ENCODE results near the gene SERPINH1.
"Not testable (repeated sequence)": the region's sequence is repeated elsewhere in the genome, so short reads cannot be mapped to it uniquely, and the experiment has no call there.

Gene SERPINH1

DNA sequence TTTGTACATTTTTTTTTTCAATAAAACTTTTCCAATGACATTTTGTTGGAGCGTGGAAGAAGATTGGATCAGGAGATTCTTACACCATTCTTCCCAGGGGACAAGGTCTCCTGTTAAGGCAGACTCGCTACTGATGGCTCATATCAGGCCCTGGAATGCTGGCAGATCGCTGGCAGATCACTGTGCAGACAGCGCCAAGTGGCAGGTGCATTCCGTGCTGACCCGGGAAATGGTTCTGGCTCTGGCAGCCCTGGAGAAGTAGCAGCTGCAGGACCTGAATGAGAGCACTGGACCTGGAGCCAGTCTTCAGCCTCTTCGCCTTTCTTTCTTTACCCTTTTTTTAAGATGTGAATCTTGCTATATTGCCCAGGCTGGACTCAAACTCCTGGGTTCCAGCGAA, 10.7 kb downstream of the SERPINH1 start:
- no peak for DNase-seq (ENCODE audit: low read depth in 2 of 2, low spot score in 1 of 2)

DNA sequence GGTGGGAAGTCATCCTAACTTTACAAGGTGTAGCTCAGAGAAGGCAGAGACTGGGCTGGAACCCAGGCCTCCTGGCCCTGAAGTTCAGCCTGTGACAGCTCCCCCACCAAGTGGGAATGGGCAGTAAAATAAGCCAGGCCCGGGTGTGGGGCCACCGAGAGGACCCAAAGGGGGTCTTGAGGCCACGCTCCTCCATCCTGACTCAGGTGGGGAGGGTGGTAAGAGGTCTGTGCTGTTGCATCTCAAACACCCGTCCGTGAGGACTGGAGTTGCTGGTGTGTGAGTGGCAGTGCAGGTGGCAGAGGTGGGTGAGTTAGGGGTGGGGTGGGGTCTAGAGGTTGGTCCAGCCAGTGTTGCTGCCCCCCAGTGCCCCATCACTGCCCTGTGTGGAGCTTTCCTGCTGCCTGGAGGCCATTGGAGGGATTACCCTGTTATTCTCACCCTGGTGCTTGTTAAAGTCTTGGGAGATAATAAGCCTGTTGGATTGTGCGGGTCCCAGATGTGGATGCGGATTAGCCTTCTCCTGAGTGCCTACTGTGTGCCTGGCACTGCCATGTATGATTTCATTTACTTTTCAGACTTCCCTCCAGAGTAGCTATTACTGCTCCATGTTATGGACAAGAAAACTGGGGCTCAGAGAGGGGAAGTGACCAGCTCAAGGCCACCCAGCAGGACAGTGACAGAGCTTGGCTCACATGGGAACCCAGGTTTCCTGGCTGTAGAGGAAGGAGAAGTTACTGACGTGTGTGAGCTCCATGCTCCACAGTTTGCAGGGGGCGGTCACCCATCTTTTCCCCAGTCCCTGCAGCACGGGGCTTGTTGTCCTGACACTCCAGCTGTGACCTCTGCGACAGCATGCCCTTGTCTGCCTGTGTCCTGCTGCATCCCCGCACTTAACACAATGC, 12.9 kb downstream of the SERPINH1 start:
- no peak for DNase-seq (ENCODE audit: low read depth in 2 of 2, low spot score in 1 of 2)

DNA sequence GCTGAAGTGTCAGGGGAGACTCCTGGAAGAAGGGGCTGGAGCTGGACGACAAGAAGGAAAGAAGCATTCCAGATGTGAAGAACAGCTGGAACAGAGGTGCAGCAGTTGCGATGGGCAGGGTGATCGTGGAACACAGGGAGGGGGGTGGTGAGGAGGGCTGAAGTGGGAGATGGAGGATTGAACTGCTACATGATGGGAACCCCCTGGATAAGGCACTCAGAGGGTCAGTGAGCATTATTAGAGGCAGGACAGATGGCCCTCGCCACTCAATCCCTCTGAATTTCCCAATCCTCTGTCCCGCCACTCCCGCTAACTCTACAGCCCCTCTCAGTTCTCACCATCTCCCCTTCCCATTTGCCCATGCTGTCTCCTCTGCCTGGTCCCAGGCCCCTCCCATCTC, 14.0 kb downstream of the SERPINH1 start:
- DNase-seq (ENCODE audit: low read depth in 2 of 2, low spot score in 1 of 2) = no peak

DNA sequence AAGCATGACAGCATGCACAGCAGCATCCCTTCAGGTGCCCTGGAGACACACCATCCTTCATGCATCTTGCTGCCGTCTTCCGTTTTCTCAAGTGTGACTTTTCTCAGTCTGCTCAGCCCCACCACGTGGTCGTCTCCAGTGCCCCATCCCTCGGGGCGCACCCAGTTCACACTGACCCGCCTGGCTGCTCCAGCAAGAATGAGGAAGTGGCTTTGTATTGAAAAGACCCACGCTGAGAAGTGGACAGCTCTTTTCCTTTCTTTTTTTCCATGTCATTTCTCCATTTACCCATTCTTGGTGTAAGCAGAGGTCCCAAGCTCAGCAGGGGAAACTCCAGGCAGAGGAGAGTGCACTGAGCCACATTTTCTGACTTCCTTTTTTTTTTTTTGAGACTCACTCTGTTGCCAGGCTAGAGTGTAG, 14.5 kb downstream of the SERPINH1 start:
- DNase-seq (ENCODE audit: low read depth in 2 of 2, low spot score in 1 of 2) = no peak

DNA sequence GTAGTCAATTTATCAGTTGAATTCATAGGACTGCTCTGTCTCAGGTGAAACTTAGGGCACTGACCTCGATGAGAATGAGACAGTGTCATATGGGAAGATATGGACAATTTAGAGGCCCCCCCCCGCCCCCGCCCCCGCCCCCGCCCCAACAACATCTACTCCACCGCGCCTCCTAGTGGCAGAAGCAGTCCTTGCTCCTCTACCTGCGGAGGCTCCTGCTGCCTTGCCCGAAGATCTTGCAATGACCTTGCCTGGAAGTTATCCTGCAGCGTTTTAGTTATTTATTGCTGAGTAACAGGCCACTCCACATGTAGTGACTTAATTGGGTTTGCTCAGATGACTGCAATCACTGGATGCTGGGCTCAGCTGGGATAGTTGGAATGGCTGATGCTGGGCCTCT, 15.2 kb downstream of the SERPINH1 start:
- peak; percentile 31 to 40 for DNase-seq (ENCODE audit: low read depth in 2 of 2, low spot score in 1 of 2)

- DNase-seq (ENCODE audit: low read depth in 2 of 2, low spot score in 1 of 2) = no peak
Measured at GRCh38 chr11:75578977-75579376, 16.9 kb downstream of the SERPINH1 start.

- DNase-seq (ENCODE audit: low read depth in 2 of 2, low spot score in 1 of 2) = no peak
Measured at GRCh38 chr11:75579841-75580240, 17.8 kb downstream of the SERPINH1 start.

DNA sequence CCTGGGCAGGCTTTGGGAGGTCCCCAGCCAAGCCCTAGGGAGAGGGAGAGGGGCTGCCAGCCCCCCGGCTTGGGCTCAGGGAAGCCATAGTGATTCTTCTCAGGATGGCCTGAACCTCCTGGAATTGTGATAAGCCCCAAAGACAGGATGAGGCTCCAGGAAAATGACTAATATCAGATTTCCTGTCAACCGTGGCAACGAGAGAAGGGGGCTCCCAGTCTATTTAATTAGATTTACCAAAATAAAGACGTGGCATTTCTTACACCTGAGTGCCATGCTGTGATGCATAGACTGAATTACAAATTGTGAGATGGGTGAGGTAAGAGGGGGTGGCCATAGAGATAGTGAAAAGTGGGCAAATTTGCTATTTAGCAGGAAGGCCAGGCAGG, 20.4 kb downstream of the SERPINH1 start:
- DNase-seq (ENCODE audit: low read depth in 2 of 2, low spot score in 1 of 2) = no peak

- peak in 1 of 2 donors; percentile 15 for DNase-seq (ENCODE audit: low read depth in 2 of 2, low spot score in 1 of 2)
Measured at GRCh38 chr11:75582895-75583717, 21.1 kb downstream of the SERPINH1 start.

DNA sequence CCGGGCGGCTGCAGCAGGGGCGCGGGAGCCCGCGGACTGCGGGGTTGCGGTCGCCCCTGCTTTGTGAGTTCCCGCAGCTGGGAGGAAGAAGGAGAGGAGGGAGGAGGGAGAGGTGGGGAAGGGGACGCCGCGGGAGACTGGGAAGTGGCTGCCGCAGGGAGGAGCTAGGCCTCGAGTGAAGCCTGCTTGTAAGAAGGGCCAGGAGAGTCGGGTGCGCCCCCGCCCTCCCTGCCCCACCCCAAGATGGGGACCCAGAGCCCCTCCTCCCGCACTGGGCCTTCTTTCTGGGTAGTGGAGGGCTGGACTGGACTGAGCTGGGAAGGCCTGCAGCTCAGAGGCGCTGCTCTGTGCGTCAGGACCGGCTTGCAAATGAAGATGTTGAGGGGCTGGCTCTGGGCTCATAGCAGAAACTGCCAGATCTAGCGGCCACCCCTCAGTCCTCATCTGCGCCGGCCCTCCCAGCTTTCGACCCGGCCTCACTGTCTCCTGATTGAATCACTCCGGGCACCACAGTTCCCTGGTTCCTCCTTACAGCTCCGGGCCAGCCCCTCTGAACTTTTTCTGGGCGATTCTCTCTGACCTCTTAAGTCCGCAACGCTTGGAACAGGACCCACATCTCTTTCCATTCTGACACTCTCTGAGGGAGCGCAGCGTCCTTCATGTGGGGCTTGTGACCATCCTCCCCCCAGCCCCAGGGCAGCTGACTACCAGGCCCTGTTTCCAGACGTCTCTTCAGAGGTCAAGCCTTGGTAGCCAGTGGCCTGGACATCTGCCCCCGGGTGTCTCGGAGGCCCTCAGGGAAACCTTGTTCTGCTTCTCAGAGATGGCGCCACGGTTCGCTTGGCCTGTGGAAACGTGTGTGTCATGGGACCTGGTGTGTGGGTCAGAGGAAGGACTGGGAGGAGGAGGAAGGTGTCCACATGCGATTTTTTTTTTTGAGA, 21.9 kb downstream of the SERPINH1 start:
- no peak for DNase-seq (ENCODE audit: low read depth in 2 of 2, low spot score in 1 of 2)

GRCh38 chr11:75584659-75585292, 22.7 kb downstream of the SERPINH1 start:
- DNase-seq (ENCODE audit: low read depth in 2 of 2, low spot score in 1 of 2) = not testable (repeated sequence)

GRCh38 chr11:75585293-75585670, 23.2 kb downstream of the SERPINH1 start:
- DNase-seq (ENCODE audit: low read depth in 2 of 2, low spot score in 1 of 2) = no peak

GRCh38 chr11:75586395-75586794, 24.3 kb downstream of the SERPINH1 start:
- no peak for DNase-seq (ENCODE audit: low read depth in 2 of 2, low spot score in 1 of 2)

- DNase-seq (ENCODE audit: low read depth in 2 of 2, low spot score in 1 of 2) = no peak
Measured at GRCh38 chr11:75588051-75588481, 26.0 kb downstream of the SERPINH1 start.

GRCh38 chr11:75589051-75589450, 27.0 kb downstream of the SERPINH1 start:
- no peak for DNase-seq (ENCODE audit: low read depth in 2 of 2, low spot score in 1 of 2)

DNA sequence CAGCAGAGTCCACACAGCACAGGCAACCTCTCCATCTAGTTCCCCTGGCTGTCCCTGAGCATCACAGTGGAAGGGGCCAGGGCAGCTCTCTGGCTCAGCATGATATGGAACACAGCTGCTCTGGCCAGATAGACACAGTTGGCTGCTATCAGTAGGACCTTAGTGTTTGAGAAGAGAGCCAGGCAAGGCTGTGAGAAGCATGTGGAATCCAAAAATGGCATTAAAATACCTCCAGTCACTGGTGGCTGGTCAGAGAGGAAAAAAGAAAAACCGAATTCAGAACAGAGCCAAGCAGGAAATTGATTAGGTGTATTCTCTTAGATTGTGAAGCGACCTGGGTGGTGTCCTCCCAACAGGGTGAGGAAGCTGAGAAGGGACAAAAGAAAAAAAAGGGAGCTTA, 27.9 kb downstream of the SERPINH1 start:
- no peak for DNase-seq (ENCODE audit: low read depth in 2 of 2, low spot score in 1 of 2)

DNA sequence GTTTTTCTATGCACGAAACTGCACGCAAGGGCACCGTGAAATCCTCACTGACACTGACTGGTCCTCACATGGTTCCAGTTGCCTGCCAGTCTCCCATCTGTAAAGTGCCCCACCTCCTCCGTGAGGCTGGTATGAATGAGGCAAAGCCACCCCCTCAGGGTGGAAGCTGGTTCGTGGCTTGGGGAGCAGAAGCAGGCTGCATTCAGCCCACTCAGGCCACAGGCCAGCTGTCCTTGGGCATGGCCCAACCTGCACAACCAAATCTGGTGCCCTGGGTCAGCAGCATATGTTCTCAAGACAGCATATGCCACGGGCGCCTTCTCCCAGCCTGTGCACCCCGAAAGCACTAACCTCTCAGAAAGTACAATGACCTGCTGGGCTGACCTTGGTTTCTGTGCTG, 29.3 kb downstream of the SERPINH1 start:
- DNase-seq (ENCODE audit: low read depth in 2 of 2, low spot score in 1 of 2) = no peak

DNA sequence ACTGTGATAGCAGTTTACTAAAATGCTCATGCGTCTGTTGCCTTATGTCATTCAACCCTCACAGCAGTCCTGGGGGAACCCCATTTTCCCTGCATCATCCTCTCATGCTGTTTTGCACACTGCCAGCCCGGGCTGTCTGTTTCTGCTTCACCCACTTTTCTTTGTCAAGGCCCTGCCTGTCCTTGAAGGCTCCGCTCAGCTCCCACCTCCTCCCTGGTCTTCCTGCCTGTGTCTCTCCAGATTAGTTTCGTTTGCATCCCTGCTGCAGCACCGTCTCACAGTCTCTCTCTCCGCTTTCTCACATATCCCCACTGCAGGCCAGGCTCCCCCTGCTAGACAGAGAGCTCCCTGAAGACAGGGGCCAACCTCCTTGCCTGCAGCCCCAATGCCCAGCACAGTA, 29.9 kb downstream of the SERPINH1 start:
- no peak for DNase-seq (ENCODE audit: low read depth in 2 of 2, low spot score in 1 of 2)

- DNase-seq (ENCODE audit: low read depth in 2 of 2, low spot score in 1 of 2) = no peak
Measured at GRCh38 chr11:75592715-75593114, 30.7 kb downstream of the SERPINH1 start.

DNA sequence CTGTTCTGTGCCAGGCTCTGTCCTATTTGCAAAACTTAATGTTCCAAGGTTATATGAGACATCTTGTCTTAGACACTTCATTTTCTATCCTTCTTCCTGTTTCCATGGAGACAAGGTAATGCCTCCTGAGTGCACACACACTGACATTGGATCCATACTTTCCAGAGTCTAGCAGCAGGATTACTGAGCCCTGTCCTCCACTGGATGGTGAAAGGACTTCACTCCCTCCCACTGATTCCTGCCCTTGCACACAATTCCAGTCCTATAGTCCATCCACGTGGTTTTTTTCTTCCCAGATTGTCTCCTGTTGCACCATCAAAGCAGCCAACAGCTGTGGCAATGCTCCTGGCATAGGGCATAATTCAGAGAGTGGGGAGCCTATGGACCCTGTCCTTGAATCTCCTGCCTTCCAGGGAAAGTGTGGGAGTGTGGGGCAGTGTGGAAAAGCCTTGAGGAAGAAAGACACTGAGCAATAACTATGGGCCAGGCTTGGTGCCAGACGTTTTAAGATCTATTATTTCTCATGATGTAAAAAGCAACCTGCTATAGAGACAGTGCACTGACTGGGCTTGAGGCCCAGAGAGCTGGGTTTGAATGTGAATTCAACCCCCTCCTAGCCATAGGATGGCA, 31.3 kb downstream of the SERPINH1 start:
- no peak for DNase-seq (ENCODE audit: low read depth in 2 of 2, low spot score in 1 of 2)

Measured in stimulated activated CD8-positive, alpha-beta memory T cell treated with anti-CD3 and anti-CD28 coated beads, Interleukin-4, amount 100 ng/mL, for 1 hour (primary cell).